Transverse colon (tissue), 4 donors: ENCODE results near the gene CCT5. TPM values are rescaled to one million over a fixed set of nuclear protein-coding genes. Genes with fewer than 3 reads are reported as not detected.
A peak's percentile ranks its signal among the peaks of the same experiment; 100 is the strongest.
"Not testable (repeated sequence)": the region's sequence is repeated elsewhere in the genome, so short reads cannot be mapped to it uniquely, and the experiment has no call there.

ENCODE experiments used
- DNase-seq: peaks from one replicate; pipeline ENCODE4 v3.0.0-alpha.2; 2019
- H3K27ac ChIP-seq, 4 donors: fragments of 200-600 bp; sonication (generic); 2 replicates each; pipeline ENCODE4 v1.5.1; 2016 to 2018; ENCODE audit warnings: inconsistent platforms in 4 of 4
- H3K27me3 ChIP-seq: fragments of 200-600 bp; sonication (generic); 2 replicates; pipeline ENCODE4 v1.5.1; 2017; ENCODE audit warnings: inconsistent platforms
- H3K36me3 ChIP-seq, 4 donors: fragments of 200-600 bp; sonication (generic); 2 replicates each; pipeline ENCODE4 v1.5.1; 2017 to 2019; ENCODE audit warnings: inconsistent platforms in 4 of 4
- H3K4me1 ChIP-seq, 4 donors: fragments of 200-600 bp; sonication (generic); 2 replicates each; pipeline ENCODE4 v1.5.1; 2017 to 2020; ENCODE audit warnings: inconsistent platforms in 4 of 4
- H3K4me3 ChIP-seq, 4 donors: fragments of 200-600 bp; sonication (generic); 1 replicate in 1 of 4; 2 replicates in 3 of 4; pipeline versions ENCODE4 v1.5.1 to v1.6.1; 2017 to 2019; ENCODE audit warnings: inconsistent platforms in 4 of 4
- H3K9me3 ChIP-seq, 2 donors: fragments of 200-600 bp; sonication (generic); 2 replicates each; pipeline ENCODE4 v1.5.1; 2017 to 2019; ENCODE audit warnings: inconsistent platforms in 2 of 2
- CTCF ChIP-seq, 5 experiments: fragments of 200-600 bp in 3 of 5; fragments of 450-650 bp in 2 of 5; sonication (generic) in 3 of 5; IDR thresholded peaks; 1 replicate in 2 of 5; 2 replicates in 3 of 5; pipeline ENCODE4 v1.5.1; 2016 to 2017; ENCODE audit warnings: antibody characterized with exemption in 5 of 5, inconsistent platforms in 3 of 5, mild to moderate bottlenecking in 2 of 5, moderate library complexity in 1 of 5
- EP300 ChIP-seq: sonication (generic); formaldehyde crosslinking; IDR thresholded peaks from one replicate; pipeline ENCODE4 v1.6.1; 2017; ENCODE audit warnings: antibody characterized with exemption, low read depth
- POLR2A ChIP-seq: fragments of 450-650 bp; IDR thresholded peaks from one replicate; pipeline ENCODE4 v1.6.1; 2016; ENCODE audit warnings: antibody characterized with exemption, mild to moderate bottlenecking, moderate library complexity
- POLR2AphosphoS5 ChIP-seq, 3 donors: sonication (generic); formaldehyde crosslinking; IDR thresholded peaks; one replicate each; pipeline ENCODE4 v1.6.1; 2016; ENCODE audit warnings: antibody characterized with exemption in 3 of 3
- WGBS, 2 donors: methylation state at CpG; one replicate each; pipeline ENCODE4 v1.1.5; 2018; ENCODE audit warnings: low coverage in 1 of 2; 5-methylcytosine and 5-hydroxymethylcytosine counted together
- in situ Hi-C, 4 donors: fragments of 200-750 bp; cut with MboI; loops; one replicate each; pipeline versions ENCODE4 v1.15.0 to v1.15.1; 2017; ENCODE audit warnings: low sequenced_read_pairs in 3 of 4, low pct_ligation_motif_present in 1 of 4, low pct_unique_long_range_greater_than_20kb in 1 of 4
- intact Hi-C: fragments of 100-400 bp; cut with DNase I; formaldehyde crosslinking; loops from one replicate; pipeline ENCODE4 v1.15.1; 2023; ENCODE audit warnings: low total_unique reads
- total RNA-seq, 4 donors: library from RNA; depleted of rRNA; stranded (reverse); fragments of >200 nt; gene quantifications; one replicate each; pipeline ENCODE4 v1.1.0, GENCODE V29; 2016

The CCT5 gene
- total RNA-seq, 4 donors from 2014 or later: 29.1 to 129 (median 76.5) TPM

- Histone ChIP-seq H3K27me3 (no peaks in the 10 kb centered on the region), H3K27ac (no peak overlapping the region), H3K9me3 (no peaks in the 10 kb centered on the region), H3K4me3 (no peak overlapping the region), H3K4me1 (peaks cover 0 to 7% (median 0%) of the 10 kb centered on the region in 4 donors), H3K36me3 (peaks cover 0 to 18% (median 8%) of the 10 kb centered on the region in 4 donors)
- in situ Hi-C loops (no loop called here), intact Hi-C loops (no loop called here)
- no peak for DNase-seq
- 93 to 94% methylated on average over 9 to 10 of the region's 10 CpGs for WGBS, 2 donors
- TF ChIP-seq POLR2A (no peak), POLR2AphosphoS5 (IDR thresholded peaks at IDR 0.05) (no peak), EP300 (no peak), CTCF (IDR thresholded peaks at IDR 0.05) (no peak)
These were observed 18.0 kb downstream of the CCT5 start for GRCh38 chr5:10268100-10268499.

GRCh38 chr5:10272053-10272874, 22.2 kb downstream of the CCT5 start:
- DNase-seq: no peak
- TF ChIP-seq EP300 (no peak), POLR2AphosphoS5 (IDR thresholded peaks at IDR 0.05) (no peak), POLR2A (no peak)
- Histone ChIP-seq H3K27me3 (no peaks in the 10 kb centered on the region), H3K36me3 (no peaks in the 10 kb centered on the region), H3K27ac (no peak overlapping the region), H3K9me3 (no peaks in the 10 kb centered on the region), H3K4me1 (peaks cover 0 to 7% (median 3%) of the 10 kb centered on the region in 4 donors), H3K4me3 (no peak overlapping the region)
- WGBS, 2 donors: 73 to 79% methylated on average over 5 to 9 of the region's 9 CpGs
- in situ Hi-C loops (no loop called here), intact Hi-C loops (no loop called here)

GRCh38 chr5:10272875-10273209, 22.8 kb downstream of the CCT5 start:
- peak; percentile 65 for DNase-seq
- in situ Hi-C loops, H3K4me1 ChIP-seq, intact Hi-C loops, H3K9me3 ChIP-seq, H3K36me3 ChIP-seq, H3K27me3 ChIP-seq, H3K4me3 ChIP-seq, H3K27ac ChIP-seq: not testable (repeated sequence)
- 43 to 48% methylated on average over 5 to 6 of the region's 6 CpGs for WGBS, 2 donors
- peak in 1 of 3 donors; percentile 21 for TF ChIP-seq POLR2AphosphoS5 (IDR thresholded peaks at IDR 0.05)

GRCh38 chr5:10275460-10275859, 25.4 kb downstream of the CCT5 start:
- in situ Hi-C loops: loop anchor here in 3 of 4 donors (25.0 kb wide), 1 partner anchor 362 kb away; no protein-coding TSS in a partner anchor
- Histone ChIP-seq H3K36me3 (no peaks in the 10 kb centered on the region), H3K27me3 (no peaks in the 10 kb centered on the region), H3K9me3 (no peaks in the 10 kb centered on the region), H3K4me1 (peaks cover 0 to 5% (median 2%) of the 10 kb centered on the region in 4 donors), H3K4me3 (no peak overlapping the region), H3K27ac (no peak overlapping the region)
- no peak for DNase-seq
- TF ChIP-seq EP300: no peak
- TF ChIP-seq CTCF (IDR thresholded peaks at IDR 0.05): no peak
- intact Hi-C loops: no loop called here
- WGBS, 2 donors: 73 to 76% methylated on average over 5 to 10 of the region's 10 CpGs

GRCh38 chr5:10275991-10276390, 25.9 kb downstream of the CCT5 start:
- Histone ChIP-seq H3K9me3 (no peaks in the 10 kb centered on the region), H3K4me1 (peaks cover 0 to 5% (median 2%) of the 10 kb centered on the region in 4 donors), H3K36me3 (no peaks in the 10 kb centered on the region), H3K27ac (no peak overlapping the region), H3K4me3 (no peak overlapping the region), H3K27me3 (no peaks in the 10 kb centered on the region)
- intact Hi-C loops (no loop called here), in situ Hi-C loops (loop anchor here in 3 of 4 donors (25.0 kb wide), 1 partner anchor 361 kb away; no protein-coding TSS in a partner anchor)
- 91 to 100% methylated on average over 4 to 9 of the region's 9 CpGs for WGBS, 2 donors
- no peak for DNase-seq
- no peak for TF ChIP-seq EP300
- TF ChIP-seq CTCF (IDR thresholded peaks at IDR 0.05): no peak
- TF ChIP-seq POLR2AphosphoS5 (IDR thresholded peaks at IDR 0.05): no peak
- no peak for TF ChIP-seq POLR2A
